Dendritic cell treated with granulocyte-macrophage colony-stimulating factor and Interleukin-4, amounts not matched to agents 40 ng/mL and 50 ng/mL, for 4 days (primary cell): ENCODE data around the gene VSIR.

Experiments
- H3K27ac Mint-ChIP-seq: one replicate; pipeline ENCODE4 v1.8.0; 2022; ENCODE audit warnings: mild to moderate bottlenecking, mixed read lengths
- H3K27me3 Mint-ChIP-seq: one replicate; pipeline ENCODE4 v1.8.0; 2022; ENCODE audit warnings: mild to moderate bottlenecking, mixed read lengths
- H3K36me3 Mint-ChIP-seq: one replicate; pipeline ENCODE4 v1.8.0; 2022; ENCODE audit warnings: low read depth, mixed read lengths
- H3K4me1 Mint-ChIP-seq: one replicate; pipeline ENCODE4 v1.8.0; 2022; ENCODE audit warnings: low read depth, mixed read lengths
- H3K4me3 Mint-ChIP-seq: one replicate; pipeline ENCODE4 v1.8.0; 2022; ENCODE audit warnings: mild to moderate bottlenecking, moderate library complexity, mixed read lengths
- H3K9me3 Mint-ChIP-seq: one replicate; pipeline ENCODE4 v1.8.0; 2022; ENCODE audit warnings: mixed read lengths
- intact Hi-C: fragments of 100-400 bp; cut with micrococcal nuclease; formaldehyde crosslinking; loops from one replicate; pipeline ENCODE4 v1.15.0; 2022

The VSIR gene

DNA sequence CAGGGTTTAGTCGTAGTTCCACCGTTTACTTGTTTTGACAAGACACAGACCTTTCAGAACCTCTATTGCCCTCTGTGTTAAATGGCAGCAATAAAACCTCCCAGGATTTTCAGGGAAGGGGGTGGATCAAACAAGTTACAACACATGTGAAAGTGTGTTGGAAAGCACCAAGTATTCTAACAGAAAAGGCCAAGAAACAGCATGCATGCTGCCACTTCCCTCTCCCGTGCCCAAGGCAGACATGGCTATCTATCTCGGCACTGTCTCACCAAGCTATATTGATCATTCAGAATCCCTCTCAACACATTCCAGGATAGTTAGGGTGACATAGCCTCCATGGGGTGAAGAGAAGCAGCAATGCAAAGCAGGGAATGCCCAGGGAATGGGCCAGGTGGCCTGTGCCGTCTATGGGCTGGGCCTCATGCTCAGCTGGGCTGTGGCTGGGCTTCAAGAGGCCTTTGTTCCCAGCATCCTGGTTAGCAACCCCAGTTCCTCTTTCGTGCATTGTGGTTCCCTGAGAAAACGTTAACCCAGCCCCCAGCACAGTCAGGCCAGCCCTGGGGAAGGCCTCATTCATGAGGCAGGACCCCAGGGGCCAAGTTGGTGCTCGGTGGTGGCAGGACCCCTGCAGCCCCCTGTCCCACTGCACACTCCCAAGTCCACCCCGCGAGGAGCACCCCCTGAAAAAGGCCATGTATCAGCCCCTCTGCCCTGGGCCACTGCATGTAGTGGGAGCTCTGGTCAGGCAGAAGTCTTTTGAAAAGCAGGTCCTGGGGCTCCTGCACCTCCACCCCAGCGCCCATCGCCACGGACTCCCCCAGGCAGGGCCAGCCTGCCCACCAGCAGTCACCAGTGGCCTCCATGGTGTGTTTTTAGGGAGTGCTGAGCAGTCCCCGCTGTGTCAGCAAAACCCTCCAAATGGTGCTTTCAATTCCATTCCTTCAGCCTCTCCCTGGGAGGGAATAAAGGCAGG is 25.5 kb downstream of the VSIR start:
- H3K4me3 Mint-ChIP-seq = no peak overlapping the region
- H3K36me3 Mint-ChIP-seq = peaks cover 41% of the 10 kb centered on the region
- H3K27me3 Mint-ChIP-seq = no peaks in the 10 kb centered on the region
- H3K27ac Mint-ChIP-seq = peak overlapping the region; percentile 88
- H3K4me1 Mint-ChIP-seq = peaks cover 100% of the 10 kb centered on the region
- intact Hi-C loops = loop anchor here (1.0 kb wide), 1 partner anchor 9 kb away; no protein-coding TSS in a partner anchor
- H3K9me3 Mint-ChIP-seq = peaks cover 3% of the 10 kb centered on the region

DNA sequence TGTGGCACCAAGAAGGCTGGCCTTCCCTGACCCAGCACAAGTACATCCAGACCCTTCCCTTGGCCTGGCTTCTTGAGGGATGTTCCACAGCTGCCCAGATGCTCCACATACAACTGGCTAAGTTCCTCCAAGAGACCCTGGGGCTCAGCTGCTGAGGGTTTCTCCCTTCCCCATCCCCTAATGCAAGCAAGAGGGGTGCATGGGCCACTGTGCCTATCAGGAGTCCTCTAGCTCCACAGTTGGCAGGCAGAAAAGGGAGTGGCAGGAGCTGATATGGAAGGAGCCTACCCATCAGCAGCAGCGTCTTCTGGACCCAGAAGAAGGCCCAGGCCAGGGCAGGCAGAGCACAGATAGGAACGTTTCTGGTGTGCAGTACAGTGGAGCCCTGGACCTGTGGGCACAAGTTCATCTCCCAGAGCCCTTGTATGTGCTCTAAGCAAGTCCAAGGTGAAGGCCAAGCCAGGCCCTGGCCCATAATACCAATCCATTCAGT is 26.2 kb downstream of the VSIR start:
- Mint-ChIP-seq H3K4me3 (no peak overlapping the region), H3K27ac (peak overlapping the region; percentile 88), H3K4me1 (peaks cover 100% of the 10 kb centered on the region), H3K36me3 (peaks cover 41% of the 10 kb centered on the region), H3K27me3 (no peaks in the 10 kb centered on the region), H3K9me3 (peaks cover 11% of the 10 kb centered on the region)
- intact Hi-C loops = loop anchor here (1.0 kb wide), 1 partner anchor 8 kb away; no protein-coding TSS in a partner anchor

DNA sequence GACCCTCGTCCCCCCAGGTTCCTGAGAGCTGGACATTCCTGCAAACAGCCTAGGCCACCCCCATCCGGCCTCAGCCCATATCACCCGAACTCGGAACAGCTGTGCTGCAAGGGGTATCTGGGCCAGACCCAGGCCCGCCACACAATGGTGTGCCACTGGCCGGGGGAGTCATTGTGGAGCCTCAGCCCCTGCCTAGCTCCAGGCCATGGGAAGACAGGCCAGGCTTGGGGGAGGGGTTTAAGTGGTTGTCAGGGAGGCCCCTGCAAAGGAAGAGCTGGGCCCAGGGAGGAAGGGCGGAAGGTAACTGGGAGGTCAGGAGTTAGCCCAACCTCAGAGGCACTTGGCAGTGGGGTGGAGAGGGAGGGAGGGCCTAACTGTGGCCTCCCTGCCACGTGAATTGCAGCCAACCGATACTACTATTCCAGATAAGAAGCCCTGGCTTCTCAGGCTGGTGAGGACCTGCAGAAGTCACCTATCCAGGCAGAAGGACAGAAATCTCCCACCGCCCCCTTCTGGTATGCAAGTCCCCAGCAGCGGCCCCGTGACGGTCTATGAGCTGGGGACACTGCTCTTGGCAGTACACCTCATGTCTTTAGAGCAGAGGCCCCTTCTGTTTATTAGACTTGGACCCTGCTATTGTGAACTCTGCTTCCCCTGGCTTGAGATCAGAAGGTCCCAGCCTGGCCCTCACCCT is 26.8 kb downstream of the VSIR start:
- H3K27me3 Mint-ChIP-seq = no peaks in the 10 kb centered on the region
- intact Hi-C loops = loop anchor here (1.0 kb wide), 1 partner anchor 7 kb away; no protein-coding TSS in a partner anchor
- peaks cover 11% of the 10 kb centered on the region for H3K9me3 Mint-ChIP-seq
- H3K36me3 Mint-ChIP-seq = peaks cover 36% of the 10 kb centered on the region
- peak overlapping the region; percentile 88 for H3K27ac Mint-ChIP-seq
- peaks cover 100% of the 10 kb centered on the region for H3K4me1 Mint-ChIP-seq
- no peak overlapping the region for H3K4me3 Mint-ChIP-seq

DNA sequence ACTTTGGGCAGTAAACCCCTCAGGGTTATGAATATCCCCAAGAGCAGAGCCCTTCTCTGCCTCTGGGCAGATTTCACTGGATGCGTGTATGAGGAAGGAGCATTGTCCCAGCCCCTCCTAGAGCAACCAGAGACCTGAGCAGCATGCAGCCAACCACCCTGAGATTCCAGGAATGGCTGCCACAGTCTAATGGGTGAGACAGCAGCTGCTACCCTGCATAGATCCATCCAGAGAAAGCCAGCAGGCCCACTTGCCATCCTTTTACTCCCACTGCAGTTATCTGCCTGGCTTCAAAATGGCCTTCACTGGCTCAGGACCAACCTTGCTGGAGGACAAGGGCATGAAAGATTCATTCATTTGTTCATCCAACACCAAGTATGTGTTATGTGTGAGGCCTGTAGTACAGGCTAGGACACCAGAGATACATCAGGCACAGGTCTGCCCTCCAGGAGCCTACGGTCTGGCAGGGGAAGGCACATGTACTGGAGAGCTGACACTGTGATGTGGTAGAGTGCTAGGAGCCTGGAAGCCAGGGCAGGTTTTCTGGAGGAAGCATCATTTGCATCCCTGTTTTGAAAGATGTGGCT is 27.6 kb downstream of the VSIR start:
- H3K27me3 Mint-ChIP-seq = no peaks in the 10 kb centered on the region
- no peak overlapping the region for H3K4me3 Mint-ChIP-seq
- peaks cover 11% of the 10 kb centered on the region for H3K9me3 Mint-ChIP-seq
- H3K36me3 Mint-ChIP-seq = peaks cover 29% of the 10 kb centered on the region
- H3K27ac Mint-ChIP-seq = peak overlapping the region; percentile 88
- intact Hi-C loops = no loop called here
- H3K4me1 Mint-ChIP-seq = peaks cover 100% of the 10 kb centered on the region

DNA sequence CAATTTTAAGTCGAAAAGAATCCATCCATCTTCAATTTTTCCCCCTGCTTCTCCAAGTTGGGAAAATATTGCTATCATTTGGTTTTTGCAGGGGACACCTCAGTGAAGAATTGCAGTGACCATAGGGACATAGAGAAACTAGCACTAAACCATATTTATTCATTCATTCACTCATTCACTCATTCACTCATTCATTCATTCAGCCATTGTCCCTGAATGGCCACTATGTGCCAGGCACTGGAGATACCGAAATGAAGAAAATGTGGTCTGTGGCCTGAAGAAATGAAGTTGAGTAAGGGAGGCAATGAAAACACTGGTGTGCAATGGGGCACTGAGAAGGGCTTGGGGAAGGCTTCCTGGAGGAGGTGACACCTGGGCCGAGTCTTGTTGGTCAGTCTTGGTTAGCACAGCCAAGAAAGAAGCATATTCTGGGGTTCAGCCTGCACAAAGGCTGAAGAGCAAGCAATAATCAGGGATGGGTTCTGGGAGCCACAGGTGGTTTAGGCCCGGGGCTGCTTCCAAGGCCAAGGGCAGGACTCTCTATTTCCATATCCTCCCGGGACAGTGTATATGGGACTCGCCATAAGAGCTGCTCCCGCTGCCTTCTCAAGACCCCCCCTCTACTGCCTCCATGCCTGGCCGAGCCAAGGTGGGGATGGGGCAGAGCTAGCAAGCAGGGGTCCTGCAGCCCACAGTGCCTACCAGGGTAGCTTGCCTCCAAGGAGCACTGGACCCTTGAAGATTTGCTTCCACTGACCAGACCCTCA is 28.2 kb downstream of the VSIR start:
- peaks cover 22% of the 10 kb centered on the region for H3K36me3 Mint-ChIP-seq
- peaks cover 11% of the 10 kb centered on the region for H3K9me3 Mint-ChIP-seq
- peaks cover 100% of the 10 kb centered on the region for H3K4me1 Mint-ChIP-seq
- H3K27ac Mint-ChIP-seq = no peak overlapping the region
- intact Hi-C loops = no loop called here
- H3K4me3 Mint-ChIP-seq = no peak overlapping the region
- H3K27me3 Mint-ChIP-seq = no peaks in the 10 kb centered on the region

DNA sequence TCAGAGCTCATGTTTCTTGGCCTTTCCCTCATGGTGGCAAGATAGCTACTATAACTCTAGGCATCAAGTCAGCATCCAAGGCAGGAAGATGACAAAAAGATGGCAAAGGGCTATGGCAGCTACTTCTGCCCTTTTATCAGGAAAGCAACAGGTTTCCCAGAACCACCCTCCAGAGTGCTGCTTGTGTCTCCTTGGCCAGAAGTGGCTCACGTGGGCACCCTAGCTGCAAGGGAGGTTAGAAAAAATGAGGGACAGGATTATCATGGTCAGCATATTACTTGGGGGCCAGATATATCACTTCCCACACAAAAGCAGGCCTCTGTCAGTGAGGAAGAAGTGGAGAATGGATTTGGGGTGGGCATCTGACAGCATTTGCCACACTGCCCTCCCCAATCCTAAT is 29.5 kb downstream of the VSIR start:
- H3K36me3 Mint-ChIP-seq = peaks cover 12% of the 10 kb centered on the region
- no peaks in the 10 kb centered on the region for H3K27me3 Mint-ChIP-seq
- no peak overlapping the region for H3K27ac Mint-ChIP-seq
- H3K9me3 Mint-ChIP-seq = peaks cover 11% of the 10 kb centered on the region
- intact Hi-C loops = no loop called here
- peaks cover 100% of the 10 kb centered on the region for H3K4me1 Mint-ChIP-seq
- no peak overlapping the region for H3K4me3 Mint-ChIP-seq

- peaks cover 100% of the 10 kb centered on the region for H3K4me1 Mint-ChIP-seq
- H3K27me3 Mint-ChIP-seq = no peaks in the 10 kb centered on the region
- peaks cover 11% of the 10 kb centered on the region for H3K9me3 Mint-ChIP-seq
- H3K36me3 Mint-ChIP-seq = peaks cover 12% of the 10 kb centered on the region
- intact Hi-C loops = no loop called here
- peak overlapping the region; percentile 55 for H3K27ac Mint-ChIP-seq
- no peak overlapping the region for H3K4me3 Mint-ChIP-seq
Observed at GRCh38 chr10:71743089-71743838, 30.1 kb downstream of the VSIR start.

GRCh38 chr10:71742301-71743088 is 30.8 kb downstream of the VSIR start:
- intact Hi-C loops = no loop called here
- Mint-ChIP-seq H3K27me3 (no peaks in the 10 kb centered on the region), H3K27ac (peak overlapping the region; percentile 55), H3K36me3 (peaks cover 12% of the 10 kb centered on the region), H3K4me3 (no peak overlapping the region), H3K4me1 (peaks cover 100% of the 10 kb centered on the region), H3K9me3 (peaks cover 11% of the 10 kb centered on the region)

GRCh38 chr10:71741671-71742070 is 31.6 kb downstream of the VSIR start:
- intact Hi-C loops = no loop called here
- peaks cover 100% of the 10 kb centered on the region for H3K4me1 Mint-ChIP-seq
- peak overlapping the region; percentile 98 for H3K27ac Mint-ChIP-seq
- H3K27me3 Mint-ChIP-seq = no peaks in the 10 kb centered on the region
- peaks cover 11% of the 10 kb centered on the region for H3K9me3 Mint-ChIP-seq
- H3K4me3 Mint-ChIP-seq = no peak overlapping the region
- peaks cover 12% of the 10 kb centered on the region for H3K36me3 Mint-ChIP-seq

DNA sequence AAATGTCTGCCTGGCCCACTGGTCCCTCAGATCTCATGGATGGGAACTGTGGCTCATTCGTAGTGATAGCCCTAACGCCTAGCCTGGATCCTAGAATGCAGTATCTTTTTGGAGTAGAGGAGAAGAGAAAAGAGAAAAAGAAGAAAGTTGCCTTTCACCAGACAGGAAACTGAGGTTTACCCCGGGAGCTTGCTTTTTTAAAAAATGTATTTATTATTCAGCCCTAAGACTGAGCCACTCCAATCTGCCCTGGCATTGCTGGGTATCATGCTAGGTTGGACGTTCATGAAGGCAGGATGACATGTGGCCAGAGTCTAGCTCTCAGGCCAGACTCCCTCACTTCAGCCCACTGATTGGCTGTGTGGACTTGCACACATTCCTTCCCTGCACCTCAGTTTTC is 32.3 kb downstream of the VSIR start:
- peaks cover 11% of the 10 kb centered on the region for H3K9me3 Mint-ChIP-seq
- H3K4me3 Mint-ChIP-seq = no peak overlapping the region
- H3K27me3 Mint-ChIP-seq = no peaks in the 10 kb centered on the region
- peaks cover 12% of the 10 kb centered on the region for H3K36me3 Mint-ChIP-seq
- H3K27ac Mint-ChIP-seq = peak overlapping the region; percentile 98
- intact Hi-C loops = no loop called here
- peaks cover 100% of the 10 kb centered on the region for H3K4me1 Mint-ChIP-seq

DNA sequence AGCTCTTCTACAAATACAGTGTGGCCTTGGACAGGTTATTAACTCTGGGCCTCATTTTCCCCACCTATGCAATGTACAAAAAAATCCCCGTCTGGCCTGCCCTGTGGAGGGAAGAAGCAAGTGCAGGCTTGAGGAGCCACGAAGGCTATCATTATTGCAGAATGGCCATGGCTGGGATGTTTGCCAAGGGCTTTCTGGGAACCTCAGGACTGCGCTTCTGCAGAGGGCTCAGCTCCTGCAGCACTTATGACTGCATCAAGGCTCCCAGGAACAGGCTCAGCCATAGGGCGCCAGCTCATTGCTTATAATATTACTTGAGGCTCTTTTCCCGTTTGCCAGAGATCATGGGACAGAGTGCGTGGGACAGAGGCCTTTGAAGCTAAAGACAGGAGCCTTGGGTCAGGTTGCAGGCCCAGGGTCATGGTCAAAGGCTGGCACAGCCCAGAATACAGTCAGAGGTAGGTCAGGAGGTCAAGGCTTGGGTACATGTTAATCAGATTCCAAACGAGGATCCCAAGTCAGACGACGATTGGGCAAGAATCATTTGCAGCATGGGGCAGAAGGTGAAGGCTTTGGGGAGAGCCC is 33.2 kb downstream of the VSIR start:
- Mint-ChIP-seq H3K4me3 (no peak overlapping the region), H3K27ac (peak overlapping the region; percentile 98)
- intact Hi-C loops = no loop called here

More for the DNA sequence above, 33.2 kb downstream of the VSIR start:
- Mint-ChIP-seq H3K9me3 (peaks cover 11% of the 10 kb centered on the region), H3K27me3 (no peaks in the 10 kb centered on the region), H3K36me3 (peaks cover 12% of the 10 kb centered on the region), H3K4me1 (peaks cover 100% of the 10 kb centered on the region)
